GM12892 (cell line): ENCODE measurements around the gene PCSK5.

Experiments used
- POLR2A ChIP-seq: IDR thresholded peaks from 2 replicates; pipeline ENCODE4 v1.6.1; 2011; ENCODE audit warnings: low read depth, low read length, control low read depth
- TAF1 ChIP-seq: IDR thresholded peaks from 2 replicates; pipeline ENCODE4 v1.6.1; 2011; ENCODE audit warnings: low read depth, mild to moderate bottlenecking, control low read depth, low read length, borderline replicate concordance

DNA sequence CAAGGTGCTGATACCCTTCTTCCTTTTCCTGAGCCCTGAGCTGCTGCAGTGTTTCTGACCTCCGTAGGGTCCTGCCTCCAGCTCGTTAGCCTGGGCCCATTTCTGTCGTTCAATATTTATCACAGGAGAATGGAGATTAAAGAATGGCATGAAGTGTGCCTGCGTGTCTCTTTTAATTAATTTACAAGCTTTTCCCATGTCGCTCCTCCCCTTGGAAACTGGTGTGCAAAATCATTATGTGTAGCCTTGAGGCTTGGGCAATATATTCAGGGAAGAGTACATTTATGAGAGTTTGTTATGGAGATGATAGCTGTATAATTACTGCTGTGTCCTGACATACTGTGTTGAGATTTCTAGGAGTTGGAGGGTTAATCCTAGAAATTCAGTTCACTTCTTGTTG lies 99.7 kb downstream of the PCSK5 start:
- no peak for TF ChIP-seq POLR2A
- no peak for TF ChIP-seq TAF1
